HG03571 (cell line): ENCODE measurements around the gene POMT1.
"Not testable (repeated sequence)": the region's sequence is repeated elsewhere in the genome, so short reads cannot be mapped to it uniquely, and the experiment has no call there.

Experiments
- ATAC-seq: cut with Tn5 transposase; IDR thresholded peaks from one replicate; pipeline ENCODE4 v1.9.1; 2021; ENCODE audit not compliant: unreplicated experiment

The POMT1 gene

DNA sequence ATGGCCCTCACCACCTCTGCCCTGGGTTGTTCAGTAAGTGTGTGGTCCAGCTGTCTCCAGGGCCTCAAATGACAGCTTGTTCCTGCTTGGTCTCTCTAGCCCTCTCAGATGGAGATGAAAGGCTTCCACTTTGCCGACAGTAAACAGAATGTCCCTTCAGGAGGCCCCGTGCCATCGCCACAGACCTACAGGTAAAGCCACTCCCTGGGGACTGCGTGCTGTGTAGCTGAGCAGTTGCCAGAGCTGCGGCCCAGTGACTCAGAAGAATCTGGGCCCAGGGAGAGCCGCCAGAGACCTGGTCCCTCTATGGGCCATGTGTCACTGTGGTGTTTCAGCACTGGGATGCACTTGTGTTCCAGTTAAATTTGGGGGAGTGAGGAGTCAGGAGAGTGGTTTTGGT, 10.6 kb upstream of the POMT1 start:
- no peak for ATAC-seq

DNA sequence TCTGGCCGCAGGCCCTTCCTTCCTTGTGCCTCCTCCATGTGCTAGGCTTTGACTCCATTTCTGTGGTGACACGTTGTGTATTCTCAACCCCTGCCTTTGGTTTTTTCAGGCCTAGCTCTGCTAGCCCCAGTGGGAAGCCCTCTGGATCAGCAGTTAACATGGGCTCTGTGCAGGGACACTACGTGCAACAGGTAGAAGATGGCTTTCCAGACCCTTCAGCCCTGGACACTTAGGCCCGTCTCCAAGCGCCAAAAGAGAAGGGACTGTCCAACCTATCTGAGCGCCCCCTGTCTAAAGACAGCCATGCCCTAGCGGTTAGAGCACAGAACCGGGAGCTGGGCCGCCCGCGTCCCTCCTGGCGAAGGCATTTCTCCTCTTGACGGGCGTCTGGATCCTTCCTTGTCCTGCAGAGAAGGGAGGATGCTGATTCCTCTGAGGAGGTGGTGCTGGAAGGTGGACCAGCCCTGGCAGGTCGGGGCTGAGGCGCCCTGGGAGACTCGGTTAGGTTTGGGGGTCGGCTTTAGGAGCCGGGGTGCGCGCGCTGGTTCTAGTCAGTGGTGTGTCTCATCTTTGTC, 8.3 kb upstream of the POMT1 start:
- ATAC-seq = no peak

DNA sequence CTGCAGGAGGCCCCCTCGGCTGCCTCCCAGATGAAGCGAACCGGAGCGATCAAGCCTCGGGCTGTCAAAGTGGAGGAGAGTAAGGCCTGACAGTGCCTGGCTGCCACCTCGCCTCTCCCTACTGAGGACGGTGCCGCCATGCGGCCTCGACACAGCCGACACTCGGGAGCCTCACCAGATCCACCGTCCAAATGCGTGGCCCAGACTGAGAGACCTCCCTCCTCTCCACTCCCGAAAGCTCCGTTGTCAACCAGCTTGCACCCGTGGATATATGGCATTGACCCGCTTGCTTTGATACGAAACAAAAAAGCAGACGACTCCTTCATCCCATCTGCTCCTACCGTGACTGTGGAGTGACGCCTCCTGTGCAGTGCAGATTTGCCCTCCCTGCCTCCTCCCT, 6.9 kb upstream of the POMT1 start:
- no peak for ATAC-seq

DNA sequence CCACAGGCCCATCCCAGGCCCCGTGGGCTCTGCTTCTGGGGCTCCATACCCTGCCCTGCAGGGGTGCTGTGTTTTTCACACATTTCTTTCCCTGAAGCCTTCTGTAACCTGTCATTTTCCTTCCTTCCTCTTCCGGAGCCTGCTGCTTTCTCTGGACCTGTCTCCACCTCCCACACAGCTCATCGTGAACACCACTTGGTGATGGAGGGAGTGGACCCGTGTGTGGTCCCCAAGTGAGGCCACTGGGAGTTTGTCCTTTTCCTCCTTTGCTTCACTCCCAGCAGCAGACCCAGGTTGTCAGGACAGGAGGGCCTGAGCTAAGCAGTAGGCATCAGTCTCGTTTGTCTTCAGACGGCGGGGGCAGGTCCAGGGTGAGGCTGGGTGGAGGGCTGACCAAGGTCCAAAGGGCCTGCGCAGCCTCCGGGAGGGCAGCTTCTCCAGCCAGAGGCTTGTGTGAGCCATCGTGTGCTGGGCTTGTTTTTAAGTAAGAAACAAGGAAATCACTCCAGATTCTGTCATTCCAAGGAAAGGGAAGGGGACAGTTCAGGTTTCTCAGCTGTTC, 5.8 kb upstream of the POMT1 start:
- no peak for ATAC-seq

DNA sequence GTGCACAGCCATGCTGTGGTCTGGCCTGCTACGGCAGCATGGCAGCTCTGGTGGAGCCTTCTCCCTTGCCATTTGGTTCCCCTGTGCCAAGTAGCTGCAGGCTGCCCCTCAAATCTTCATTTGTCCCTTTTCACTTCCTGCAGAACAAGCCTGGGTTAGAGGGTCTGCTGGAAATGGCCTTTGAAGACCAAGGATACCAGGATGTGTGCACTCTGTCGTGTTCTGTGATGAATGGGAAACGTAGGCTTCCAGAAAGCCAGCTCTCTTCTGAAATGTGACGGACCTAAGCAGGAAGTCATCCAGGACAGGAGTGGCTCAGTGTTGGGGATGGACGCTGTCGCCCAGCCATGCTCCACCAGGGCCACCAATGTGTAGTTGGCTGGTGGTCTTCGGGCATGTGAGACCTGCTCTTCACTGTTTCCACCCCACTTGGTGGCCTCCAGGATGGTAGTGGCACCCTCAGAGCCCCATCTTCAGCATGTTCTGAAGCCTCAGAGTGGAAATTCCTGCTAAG, 3.4 kb upstream of the POMT1 start:
- no peak for ATAC-seq

DNA sequence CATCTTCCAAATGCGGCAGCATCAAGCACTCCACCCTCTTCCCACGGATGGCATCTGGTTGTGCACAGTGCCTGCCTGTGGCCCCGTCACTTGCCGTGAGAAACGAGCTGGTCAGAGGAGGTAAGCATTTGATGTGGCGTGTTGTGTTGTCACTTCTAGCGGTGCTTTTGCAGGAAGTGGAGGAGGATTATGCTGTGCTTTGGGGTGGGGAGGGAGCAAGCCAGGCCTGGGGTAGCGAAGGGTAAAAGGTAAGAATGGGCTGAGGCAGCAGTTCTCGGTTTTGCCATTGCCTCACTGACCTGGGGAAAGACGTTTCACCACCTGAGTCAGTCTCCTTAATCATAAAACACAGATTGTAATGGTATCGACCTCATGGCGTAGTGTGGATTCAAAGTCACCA, 2.3 kb upstream of the POMT1 start:
- ATAC-seq = no peak

DNA sequence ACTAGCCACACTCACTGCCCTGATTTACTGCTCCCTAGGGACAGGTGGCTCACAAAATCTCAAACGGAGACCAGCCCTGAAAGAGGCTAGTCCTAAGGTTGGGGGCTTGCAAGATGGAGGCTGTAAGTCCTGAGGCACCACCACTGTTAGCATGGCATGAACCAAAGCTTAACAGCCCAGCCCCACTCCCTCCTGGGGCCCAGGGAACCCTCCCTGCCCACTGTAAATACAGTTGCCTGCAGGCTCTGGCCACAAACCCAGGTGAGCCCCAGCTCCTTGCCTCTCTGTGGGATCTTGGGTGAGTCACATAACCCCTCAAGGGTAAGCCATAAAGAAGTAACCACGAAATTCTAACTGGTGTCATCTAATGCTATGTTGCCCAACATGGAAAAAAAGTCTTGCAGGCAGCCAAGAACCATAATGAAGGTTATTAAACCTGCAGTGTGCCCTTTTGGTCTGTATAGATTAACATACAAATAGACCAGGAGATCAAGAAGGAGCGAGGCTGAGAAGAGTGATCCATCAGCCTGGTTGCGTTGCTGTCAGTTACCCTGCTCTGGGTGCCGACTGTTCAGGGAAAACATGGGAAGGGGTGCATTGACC, 1.7 kb upstream of the POMT1 start:
- no peak for ATAC-seq

DNA sequence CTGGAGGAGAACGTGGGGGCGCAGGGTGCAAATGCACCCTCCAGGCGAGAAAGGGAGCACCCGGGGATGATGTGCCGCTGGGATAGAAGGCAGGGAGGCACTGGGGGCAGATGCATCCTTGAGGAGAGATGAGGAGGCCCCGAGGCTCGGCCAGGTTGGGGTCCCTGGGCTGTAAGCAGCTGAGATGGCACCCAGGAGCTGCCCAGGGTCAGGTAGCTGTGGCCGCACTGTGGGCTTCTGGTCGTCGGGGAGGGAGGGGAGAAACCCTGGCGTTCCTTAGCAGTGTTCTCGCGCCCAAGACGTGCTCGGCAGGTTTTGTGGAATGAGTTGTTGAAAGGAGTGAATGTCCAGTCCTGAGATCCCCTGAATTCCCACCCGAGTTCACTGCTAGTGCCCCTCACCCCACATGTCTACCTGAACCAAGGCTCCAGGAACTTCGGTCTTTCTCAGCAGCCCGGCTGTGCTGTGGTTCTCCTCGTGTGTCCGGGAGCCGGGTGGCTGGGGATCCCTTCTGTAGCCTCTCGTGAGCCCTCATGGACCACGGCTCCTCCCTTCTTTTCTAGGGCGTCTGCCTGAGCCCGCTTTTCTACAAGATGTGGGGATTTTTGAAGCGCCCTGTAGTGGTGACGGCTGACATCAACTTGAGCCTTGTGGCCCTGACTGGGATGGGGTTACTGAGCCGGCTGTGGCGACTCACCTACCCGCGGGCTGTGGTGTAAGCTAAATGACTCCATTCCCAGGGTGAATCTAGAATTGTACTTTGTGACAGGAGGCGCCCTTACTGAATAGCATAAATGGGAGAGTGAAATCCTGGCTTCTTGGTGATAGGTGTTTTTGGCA, 1.1 kb downstream of the POMT1 start:
- ATAC-seq = no peak

- no peak for ATAC-seq
These were observed 2.3 kb downstream of the POMT1 start for GRCh38 chr9:131505012-131505411.

DNA sequence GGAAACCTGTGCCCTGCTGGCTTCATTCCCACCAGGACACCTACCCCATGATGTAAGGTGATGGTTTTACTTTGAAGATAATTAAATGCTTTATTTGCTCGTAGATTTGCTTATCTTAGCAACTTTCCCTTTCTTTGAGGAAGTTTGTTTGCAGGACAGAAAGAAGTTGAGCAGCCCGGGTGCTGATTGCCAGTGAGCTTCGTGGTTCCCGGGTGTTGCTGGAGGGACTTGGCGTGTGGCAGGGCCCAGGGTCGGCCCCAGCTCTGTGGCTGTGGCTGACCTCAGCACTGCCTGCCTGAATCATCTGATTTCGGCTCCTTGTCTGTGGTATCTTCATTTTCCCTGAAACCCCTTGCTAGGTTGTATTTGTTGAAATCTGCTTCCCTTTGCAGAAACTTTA, 8.7 kb downstream of the POMT1 start:
- ATAC-seq = no peak

GRCh38 chr9:131511880-131512279, 9.2 kb downstream of the POMT1 start:
- ATAC-seq = no peak

DNA sequence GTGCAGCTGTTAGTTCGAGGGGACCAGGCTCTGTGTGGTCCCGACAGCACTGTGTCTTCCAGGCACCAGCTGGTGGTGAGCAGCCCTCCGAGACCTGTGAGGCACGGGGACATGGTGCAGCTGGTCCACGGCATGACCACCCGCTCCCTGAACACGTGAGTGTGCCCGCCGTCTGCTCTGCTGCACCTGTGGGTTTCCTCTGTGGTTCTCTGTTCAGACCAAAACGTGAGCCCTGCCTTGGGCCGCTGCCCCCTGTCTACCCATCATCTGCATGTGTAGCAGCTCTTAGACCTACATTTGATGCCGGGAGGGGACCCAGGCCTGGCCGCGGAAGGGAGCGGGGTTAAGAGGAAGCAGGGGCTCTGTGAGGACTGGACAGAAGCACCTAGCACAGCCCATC, 10.5 kb downstream of the POMT1 start:
- no peak for ATAC-seq

DNA sequence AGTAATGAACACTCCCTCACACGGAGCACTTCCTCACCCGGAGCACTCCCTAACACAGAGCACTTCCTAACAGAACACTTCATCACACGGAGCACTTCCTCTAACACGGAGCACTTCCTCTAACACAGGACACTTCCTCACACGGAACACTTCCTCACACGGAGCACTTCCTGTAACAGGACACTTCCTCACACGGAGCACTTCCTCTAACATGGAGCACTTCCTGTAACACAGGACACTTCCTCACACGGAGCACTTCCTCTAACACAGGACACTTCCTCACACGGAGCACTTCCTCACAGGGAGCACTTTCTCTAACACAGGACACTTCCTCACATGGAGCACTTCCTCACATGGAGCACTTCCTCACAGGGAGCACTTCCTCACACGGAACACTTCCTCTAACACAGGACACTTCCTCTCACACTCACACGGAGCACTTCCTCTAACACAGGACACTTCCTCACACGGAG, 12.9 kb downstream of the POMT1 start:
- not testable (repeated sequence) for ATAC-seq

DNA sequence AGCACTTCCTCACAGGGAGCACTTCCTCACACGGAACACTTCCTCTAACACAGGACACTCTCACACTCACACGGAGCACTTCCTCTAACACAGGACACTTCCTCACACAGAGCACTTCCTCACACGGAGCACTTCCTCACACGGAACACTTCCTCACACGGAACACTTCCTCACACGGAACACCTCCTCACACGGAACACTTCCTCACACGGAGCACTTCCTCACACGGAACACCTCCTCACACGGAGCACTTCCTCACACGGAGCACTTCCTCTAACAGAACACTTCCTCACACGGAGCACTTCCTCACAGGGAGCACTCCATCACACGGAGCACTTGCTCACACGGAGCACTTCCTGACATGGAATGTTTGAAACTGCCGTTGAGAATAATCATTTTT, 13.4 kb downstream of the POMT1 start:
- ATAC-seq = no peak

- ATAC-seq = no peak
These were observed 14.2 kb downstream of the POMT1 start for GRCh38 chr9:131516930-131517329.

DNA sequence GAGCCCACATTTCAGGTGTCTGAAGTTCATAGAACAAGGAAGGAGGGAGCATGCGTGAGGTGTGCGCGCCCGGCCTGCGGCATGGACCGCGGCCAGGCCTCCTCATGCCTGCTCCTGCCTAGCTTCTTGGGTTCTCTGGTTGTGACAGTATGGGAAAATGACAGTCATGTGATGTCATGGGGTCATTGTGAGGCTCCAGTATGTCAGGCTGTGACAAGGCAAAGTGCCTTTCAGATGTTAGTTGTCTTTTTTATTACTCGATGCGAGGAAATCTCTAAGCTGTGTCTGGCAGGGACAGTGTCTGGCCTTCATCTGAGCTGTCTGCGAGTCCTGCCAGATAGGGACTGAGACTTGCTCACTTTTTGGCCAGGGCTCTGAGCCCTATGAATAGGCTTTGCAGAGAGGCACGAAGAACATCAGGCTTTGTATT, 15.1 kb downstream of the POMT1 start:
- no peak for ATAC-seq

GRCh38 chr9:131518553-131518952, 15.8 kb downstream of the POMT1 start:
- no peak for ATAC-seq

DNA sequence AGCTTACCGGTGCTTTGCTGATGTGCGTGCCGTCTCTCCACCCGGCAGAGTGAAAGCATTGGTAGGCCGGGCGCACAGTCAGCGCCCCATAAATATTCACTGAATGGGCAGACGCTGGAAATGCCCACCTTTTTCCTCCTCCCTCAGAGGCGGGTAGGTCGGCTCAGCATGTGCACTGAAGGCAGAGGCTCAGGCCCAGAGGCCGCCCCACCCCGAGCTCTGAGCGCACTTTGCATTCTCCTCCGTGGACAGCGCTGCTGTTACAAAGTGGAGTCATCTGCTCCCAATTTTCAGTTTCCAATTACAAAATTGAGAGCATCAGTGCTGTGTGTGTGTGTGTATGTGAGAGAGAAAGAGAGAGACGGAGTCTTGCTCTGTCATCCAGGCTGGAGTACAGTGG, 17.8 kb downstream of the POMT1 start:
- no peak for ATAC-seq

DNA sequence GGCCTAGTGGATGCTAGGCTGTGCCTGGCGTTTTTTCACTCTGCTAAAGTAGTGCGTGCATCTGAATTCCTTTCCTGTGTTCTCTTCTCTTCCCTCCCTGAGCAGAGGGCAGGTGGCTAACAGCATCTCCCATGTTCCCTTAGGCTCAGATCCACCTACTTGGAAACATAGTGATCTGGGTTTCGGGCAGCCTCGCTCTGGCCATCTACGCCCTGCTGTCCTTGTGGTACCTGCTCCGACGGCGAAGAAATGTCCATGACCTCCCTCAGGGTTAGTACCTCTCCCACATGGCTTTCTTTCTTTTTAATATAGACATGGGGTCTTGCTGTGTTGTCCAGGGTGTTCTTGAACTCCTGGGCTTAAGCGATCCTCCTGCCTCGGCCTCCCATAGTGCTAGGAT, 18.5 kb downstream of the POMT1 start:
- ATAC-seq = no peak

DNA sequence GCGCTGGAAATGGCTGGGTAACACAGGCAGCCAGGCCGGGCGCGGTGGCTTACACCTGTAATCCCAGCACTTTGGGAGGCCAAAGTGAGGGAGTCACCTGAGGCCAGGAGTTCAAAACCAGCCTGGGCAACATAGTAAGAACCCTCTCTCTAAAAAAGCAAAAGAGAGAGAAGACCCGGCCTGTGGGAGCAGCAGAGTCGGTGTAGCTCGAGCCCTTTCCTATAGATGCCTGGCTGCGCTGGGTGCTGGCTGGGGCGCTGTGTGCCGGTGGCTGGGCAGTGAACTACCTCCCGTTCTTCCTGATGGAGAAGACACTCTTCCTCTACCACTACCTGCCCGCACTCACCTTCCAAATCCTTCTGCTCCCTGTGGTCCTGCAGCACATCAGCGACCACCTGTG, 19.1 kb downstream of the POMT1 start:
- ATAC-seq = no peak

DNA sequence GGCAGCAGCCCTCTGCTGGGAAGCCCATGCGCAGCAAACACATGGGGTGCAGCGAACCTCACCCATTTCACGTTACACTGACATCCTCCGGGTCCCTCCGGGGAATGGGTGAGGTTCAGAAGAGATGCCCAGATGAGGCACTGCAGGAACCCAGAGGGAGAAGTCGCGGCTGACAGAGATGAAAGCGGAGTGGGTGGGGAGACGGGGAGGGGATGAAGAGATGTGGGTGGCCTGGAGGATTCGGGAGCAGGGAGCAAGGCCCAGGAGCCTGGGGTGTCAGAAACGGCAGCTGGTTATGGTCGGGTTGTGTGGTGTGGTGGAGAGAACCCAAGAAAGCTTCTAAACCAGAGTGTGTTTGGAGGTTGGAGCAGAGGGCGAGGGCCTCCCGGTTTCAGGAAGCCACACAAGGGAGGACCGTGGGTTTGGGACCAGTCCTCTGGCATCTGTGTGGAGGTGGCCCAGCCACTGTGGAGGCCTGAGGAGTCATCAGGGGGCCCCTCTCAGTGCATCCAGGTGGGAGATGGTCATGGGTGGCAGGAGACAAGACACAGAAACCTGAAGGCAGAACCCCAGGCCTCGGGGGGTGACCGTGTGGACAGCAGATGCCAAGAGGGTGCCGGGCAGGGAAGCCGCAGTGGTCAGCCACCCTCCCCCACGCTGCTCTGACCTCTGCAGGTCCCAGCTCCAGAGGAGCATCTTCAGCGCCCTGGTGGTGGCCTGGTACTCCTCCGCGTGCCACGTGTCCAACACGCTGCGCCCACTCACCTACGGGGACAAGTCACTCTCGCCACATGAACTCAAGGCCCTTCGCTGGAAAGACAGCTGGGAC, 19.8 kb downstream of the POMT1 start:
- no peak for ATAC-seq
